ENCODE data around the gene TCP11.

TCP11 gene

DNA sequence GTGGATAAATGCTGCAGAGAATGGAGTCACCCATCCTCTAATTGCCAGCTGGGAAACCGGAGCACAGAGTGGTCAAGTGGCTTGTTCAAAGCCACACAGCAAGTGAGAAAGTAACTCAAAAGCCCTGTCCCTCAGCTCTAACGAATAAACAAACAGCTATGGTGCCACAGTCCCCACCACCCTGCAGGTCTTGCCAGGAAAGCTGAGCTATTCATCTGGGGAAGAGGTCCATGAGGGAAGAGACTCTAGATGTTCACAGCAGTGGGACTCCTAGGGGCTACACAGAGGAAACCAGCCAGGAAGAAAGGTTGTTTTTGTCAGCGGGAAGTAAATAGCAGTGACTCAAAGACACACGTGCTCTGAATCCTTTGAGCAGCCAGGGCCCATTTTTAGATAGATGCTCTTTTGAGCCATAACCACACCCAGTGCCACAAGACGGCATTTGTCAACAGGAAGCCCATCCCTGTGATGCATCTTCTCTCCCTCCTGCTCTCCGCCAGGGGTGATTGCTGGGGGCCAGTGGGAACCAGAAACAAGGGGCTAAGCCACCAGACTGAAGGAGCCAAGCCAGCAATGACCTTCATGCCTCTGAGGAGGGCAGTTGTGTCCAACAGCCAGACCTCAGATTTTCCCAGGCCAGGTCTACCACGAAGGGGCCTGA is 32.4 kb upstream of the TCP11 start:
- no peak for DNase-seq (ENCODE audit: low read depth in 2 of 3, low spot score in 1 of 3)

GRCh38 chr6:35173044-35173426 is 31.9 kb upstream of the TCP11 start:
- DNase-seq (ENCODE audit: low read depth in 2 of 3, low spot score in 1 of 3) = no peak

- no peak for DNase-seq (ENCODE audit: low read depth in 2 of 3, low spot score in 1 of 3)
Observed at GRCh38 chr6:35170891-35171290, 29.8 kb upstream of the TCP11 start.

DNA sequence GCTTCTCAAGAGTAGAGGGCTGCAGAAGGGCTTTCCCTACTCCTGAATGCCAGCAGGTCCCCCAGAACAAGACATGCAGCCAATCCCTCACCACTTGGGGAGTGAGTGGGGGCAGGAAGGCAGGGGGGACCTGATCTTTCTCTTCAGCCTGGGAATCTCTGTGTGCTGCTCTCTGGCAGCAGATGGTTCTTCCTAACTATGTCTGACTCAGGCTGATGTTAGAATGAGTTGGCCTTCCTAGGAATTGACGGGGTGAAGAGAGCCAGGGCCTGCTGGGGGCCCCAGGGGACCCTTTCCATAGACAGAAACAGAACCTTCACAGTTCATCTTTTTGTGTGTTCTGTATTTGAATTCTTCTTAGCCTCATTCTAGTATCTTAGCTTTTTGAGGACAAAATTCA is 29.0 kb upstream of the TCP11 start:
- DNase-seq (ENCODE audit: low read depth in 2 of 3, low spot score in 1 of 3) = no peak

GRCh38 chr6:35168461-35168861 is 27.3 kb upstream of the TCP11 start:
- DNase-seq (ENCODE audit: low read depth in 2 of 3, low spot score in 1 of 3) = no peak

DNA sequence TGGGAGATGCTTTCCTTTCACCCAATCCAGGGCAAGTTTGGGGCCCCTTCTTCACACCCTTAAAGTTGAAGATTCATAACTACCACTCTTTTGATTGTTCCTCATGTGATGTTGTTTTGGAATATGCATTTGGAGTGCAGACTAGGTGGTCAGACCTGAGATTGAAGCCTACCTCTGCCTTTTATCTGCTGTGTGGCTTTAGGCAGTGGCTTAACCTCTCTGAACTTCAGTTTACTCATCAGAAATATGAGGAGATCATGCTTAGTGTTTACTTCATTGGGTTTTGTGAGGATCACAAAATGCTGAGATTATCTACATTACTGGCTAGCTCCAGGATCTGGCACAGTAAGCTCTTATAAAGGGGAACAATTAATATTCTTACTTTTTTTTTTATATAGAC is 26.4 kb upstream of the TCP11 start:
- DNase-seq (ENCODE audit: low read depth in 2 of 3, low spot score in 1 of 3) = no peak

DNA sequence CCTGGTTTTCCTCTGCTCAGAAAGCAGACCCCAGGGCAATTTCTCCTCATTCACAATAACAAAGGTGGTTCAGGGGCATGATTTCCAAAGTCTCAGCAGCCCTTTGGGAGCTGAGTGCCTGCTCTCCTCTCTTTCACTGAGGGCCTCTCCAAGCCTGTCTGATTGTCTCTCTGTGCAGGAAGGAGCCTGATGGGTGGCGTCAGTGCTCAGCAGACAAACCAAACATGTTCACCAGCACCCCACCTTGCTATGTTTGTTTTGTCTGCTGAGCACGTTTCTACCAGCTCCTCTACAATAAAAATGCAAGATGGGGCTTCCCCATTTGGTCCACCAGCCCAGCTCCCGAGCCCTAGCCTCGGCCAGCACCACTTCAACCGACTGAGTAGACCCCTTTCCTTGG is 25.4 kb upstream of the TCP11 start:
- no peak for DNase-seq (ENCODE audit: low read depth in 2 of 3, low spot score in 1 of 3)

GRCh38 chr6:35166116-35166515 is 25.0 kb upstream of the TCP11 start:
- DNase-seq (ENCODE audit: low read depth in 2 of 3, low spot score in 1 of 3) = no peak

- DNase-seq (ENCODE audit: low read depth in 2 of 3, low spot score in 1 of 3) = no peak
Observed at GRCh38 chr6:35165630-35166071, 24.5 kb upstream of the TCP11 start.

DNA sequence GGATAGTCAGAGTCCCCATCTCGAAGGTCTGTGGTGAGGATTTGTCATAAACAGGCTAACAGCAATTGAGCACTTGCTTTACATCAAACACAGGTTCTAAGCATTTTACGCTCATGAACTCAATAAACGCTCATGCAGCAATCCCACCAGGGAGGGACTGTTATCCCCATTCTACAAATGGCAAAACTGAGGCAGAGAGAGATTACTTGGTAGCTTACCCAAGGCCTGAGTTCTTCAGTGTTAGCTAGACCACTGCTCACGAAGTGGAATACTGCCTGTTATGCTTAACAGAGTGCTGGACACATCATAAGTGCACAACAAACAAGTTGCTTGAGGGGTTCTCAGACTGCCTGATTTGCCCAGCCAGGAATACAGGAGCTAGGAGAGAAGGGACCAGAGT is 23.7 kb upstream of the TCP11 start:
- no peak for DNase-seq (ENCODE audit: low read depth in 2 of 3, low spot score in 1 of 3)

- DNase-seq (ENCODE audit: low read depth in 2 of 3, low spot score in 1 of 3) = no peak
Observed at GRCh38 chr6:35164277-35164676, 23.1 kb upstream of the TCP11 start.

DNA sequence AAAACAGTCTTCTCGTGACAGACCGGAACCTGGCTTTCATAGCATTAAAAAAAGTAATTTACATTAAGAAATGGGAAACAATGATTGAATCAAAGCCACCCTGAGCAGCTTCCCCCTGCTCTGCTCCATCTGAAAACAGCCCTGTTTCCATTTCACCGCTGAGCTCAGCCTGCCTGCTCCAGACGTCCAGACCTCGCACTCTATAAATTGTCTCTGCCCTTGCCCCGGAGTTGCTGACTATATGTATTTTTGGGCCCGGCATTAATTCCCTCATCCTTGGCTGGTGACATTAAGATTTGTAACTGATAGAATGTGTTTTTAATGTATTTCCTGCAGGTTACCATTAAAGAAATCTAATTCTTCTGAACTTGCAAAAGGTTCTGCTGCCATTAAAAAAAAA is 22.7 kb upstream of the TCP11 start:
- DNase-seq (ENCODE audit: low read depth in 2 of 3, low spot score in 1 of 3) = no peak

GRCh38 chr6:35161776-35162607 is 20.9 kb upstream of the TCP11 start:
- DNase-seq (ENCODE audit: low read depth in 2 of 3, low spot score in 1 of 3) = no peak

- DNase-seq (ENCODE audit: low read depth in 2 of 3, low spot score in 1 of 3) = no peak
Observed at GRCh38 chr6:35161266-35161665, 20.1 kb upstream of the TCP11 start.

DNA sequence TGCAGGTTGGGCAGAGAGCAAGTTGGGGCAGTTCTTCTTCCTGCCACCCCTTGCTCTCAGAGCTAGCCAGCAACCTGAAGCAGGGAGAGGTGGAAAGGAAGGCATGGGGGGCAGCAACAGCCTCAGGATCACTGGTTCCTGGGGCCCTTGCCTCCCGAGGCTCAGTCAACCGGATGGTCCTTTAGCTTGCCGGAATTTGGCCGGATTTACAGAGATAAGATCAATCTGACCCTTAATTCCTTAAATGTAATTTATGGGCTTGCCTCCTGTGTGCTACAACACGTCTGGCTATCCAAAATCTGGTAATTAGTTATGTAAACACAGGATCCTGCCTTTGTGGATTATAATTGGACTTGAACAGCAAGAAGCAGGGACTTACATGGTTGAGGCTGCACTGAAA is 19.5 kb upstream of the TCP11 start:
- no peak for DNase-seq (ENCODE audit: low read depth in 2 of 3, low spot score in 1 of 3)

DNA sequence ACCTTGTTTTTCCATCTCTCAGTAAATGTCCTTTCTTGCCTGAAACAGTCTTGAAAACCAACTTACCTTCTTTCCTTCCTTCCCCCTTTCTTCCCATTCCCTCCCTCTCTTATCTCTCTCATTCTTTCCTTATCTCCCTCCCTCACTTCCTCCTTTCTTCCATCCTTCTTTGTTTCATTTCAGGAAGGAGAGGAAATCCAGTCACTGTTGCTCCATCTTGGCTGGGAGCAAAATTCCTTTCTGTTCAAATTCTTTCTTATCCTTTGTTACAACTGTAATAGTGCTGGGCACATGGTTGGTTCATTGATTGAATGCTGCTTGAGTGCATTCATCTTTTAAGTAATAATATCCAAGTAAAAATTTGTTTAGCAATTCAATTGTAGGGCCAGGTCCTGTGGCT is 17.4 kb upstream of the TCP11 start:
- no peak for DNase-seq (ENCODE audit: low read depth in 2 of 3, low spot score in 1 of 3)

- DNase-seq (ENCODE audit: low read depth in 2 of 3, low spot score in 1 of 3) = no peak
Observed at GRCh38 chr6:35154947-35155346, 13.8 kb upstream of the TCP11 start.

- no peak for DNase-seq (ENCODE audit: low read depth in 2 of 3, low spot score in 1 of 3)
Observed at GRCh38 chr6:35154262-35154661, 13.1 kb upstream of the TCP11 start.

GRCh38 chr6:35152067-35152707 is 11.0 kb upstream of the TCP11 start:
- DNase-seq (ENCODE audit: low read depth in 2 of 3, low spot score in 1 of 3) = no peak

- DNase-seq (ENCODE audit: low read depth in 2 of 3, low spot score in 1 of 3) = no peak
Observed at GRCh38 chr6:35151466-35151865, 10.3 kb upstream of the TCP11 start.

GRCh38 chr6:35149891-35150566 is 8.9 kb upstream of the TCP11 start:
- DNase-seq (ENCODE audit: low read depth in 2 of 3, low spot score in 1 of 3) = no peak
